Adrenal gland (tissue), 5 donors: Measurements from ENCODE around the gene KCNJ6.
"Not testable (repeated sequence)": the region's sequence is repeated elsewhere in the genome, so short reads cannot be mapped to it uniquely, and the experiment has no call there.

Experiments
- POLR2A ChIP-seq, 2 donors: fragments of 450-650 bp; IDR thresholded peaks; one replicate each; pipeline ENCODE4 v1.6.1; 2017; ENCODE audit warnings: antibody characterized with exemption in 2 of 2, mild to moderate bottlenecking in 2 of 2, moderate library complexity in 1 of 2
- TF ChIP-seq, protein P1 (sequence below), 6 experiments: fragments of 450-650 bp in 4 of 6; fragments of 200-600 bp in 2 of 6; sonication (generic) in 1 of 6; IDR thresholded peaks; 1 replicate in 5 of 6; 2 replicates in 1 of 6; pipeline versions ENCODE4 v1.5.1 to v1.8.0; 2016 to 2021; ENCODE audit warnings: antibody characterized with exemption in 6 of 6, mild to moderate bottlenecking in 2 of 6, moderate library complexity in 1 of 6
- donor health status: DM: no; HTN: no; CAD: no.

DNA sequence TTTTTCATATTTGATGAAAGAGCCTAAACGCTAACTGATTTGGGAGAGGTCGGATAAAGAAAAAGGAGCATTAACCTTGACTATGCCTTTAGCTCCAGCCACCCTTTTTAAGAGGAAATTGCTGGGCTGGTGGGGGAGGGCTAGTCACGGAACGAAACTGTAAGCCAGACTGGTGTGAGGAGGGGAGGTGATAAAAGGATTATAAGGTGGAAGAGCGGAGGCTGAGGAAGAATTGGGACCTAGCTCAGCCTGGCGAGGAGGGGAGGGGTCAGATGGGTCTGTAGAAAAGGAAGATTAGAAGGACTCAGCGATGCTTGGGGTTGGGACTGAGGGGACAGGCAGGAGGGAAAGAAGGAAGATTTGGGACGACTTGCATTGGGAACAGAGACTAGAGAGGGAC is 325.4 kb downstream of the KCNJ6 start:
- TF ChIP-seq POLR2A (IDR thresholded peaks at IDR 0.05) = not testable (repeated sequence)
- TF ChIP-seq, protein P1, sequence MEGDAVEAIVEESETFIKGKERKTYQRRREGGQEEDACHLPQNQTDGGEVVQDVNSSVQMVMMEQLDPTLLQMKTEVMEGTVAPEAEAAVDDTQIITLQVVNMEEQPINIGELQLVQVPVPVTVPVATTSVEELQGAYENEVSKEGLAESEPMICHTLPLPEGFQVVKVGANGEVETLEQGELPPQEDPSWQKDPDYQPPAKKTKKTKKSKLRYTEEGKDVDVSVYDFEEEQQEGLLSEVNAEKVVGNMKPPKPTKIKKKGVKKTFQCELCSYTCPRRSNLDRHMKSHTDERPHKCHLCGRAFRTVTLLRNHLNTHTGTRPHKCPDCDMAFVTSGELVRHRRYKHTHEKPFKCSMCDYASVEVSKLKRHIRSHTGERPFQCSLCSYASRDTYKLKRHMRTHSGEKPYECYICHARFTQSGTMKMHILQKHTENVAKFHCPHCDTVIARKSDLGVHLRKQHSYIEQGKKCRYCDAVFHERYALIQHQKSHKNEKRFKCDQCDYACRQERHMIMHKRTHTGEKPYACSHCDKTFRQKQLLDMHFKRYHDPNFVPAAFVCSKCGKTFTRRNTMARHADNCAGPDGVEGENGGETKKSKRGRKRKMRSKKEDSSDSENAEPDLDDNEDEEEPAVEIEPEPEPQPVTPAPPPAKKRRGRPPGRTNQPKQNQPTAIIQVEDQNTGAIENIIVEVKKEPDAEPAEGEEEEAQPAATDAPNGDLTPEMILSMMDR (IDR thresholded peaks at IDR 0.05) = not testable (repeated sequence)
